PC-9 (cell line): ENCODE data around the gene PNPLA3. TPM values are rescaled to one million over a fixed set of nuclear protein-coding genes. Genes with fewer than 3 reads are reported as not detected.

Experiments used
- BruUV-seq: library from RNA; stranded (reverse); fragments of 400-500 nt; replicated peaks from 2 replicates; lab custom pipeline; 2021; lab: Mats Ljungman, UMichigan
- CTCF ChIA-PET: fragments of 300-600 bp; sonication (Branson Sonifier 250); formaldehyde crosslinking; loops from one replicate; lab custom pipeline; 2022; ENCODE audit warnings: antibody characterized with exemption; lab: Charles Lee
- POLR2A ChIA-PET: fragments of 300-600 bp; sonication (Branson Sonifier 250); formaldehyde crosslinking; loops from one replicate; lab custom pipeline; 2022; ENCODE audit warnings: antibody characterized with exemption; ENCODE audit not compliant: unreplicated experiment; lab: Charles Lee
- DNase-seq, 2 experiments: peaks; one replicate each; pipeline versions ENCODE4 v3.0.0 to v3.0.0-alpha.2; 2015 to 2022; ENCODE audit warnings: mixed read lengths in 1 of 2
- H2AFZ ChIP-seq: fragments of 200-600 bp; sonication (generic); 2 replicates; pipeline ENCODE4 v1.8.1; 2017; ENCODE audit warnings: antibody characterized with exemption
- H3F3A ChIP-seq: fragments of 200-600 bp; sonication (generic); 2 replicates; pipeline ENCODE4 v1.8.1; 2017; ENCODE audit warnings: antibody characterized with exemption, mild to moderate bottlenecking, low read depth; ENCODE audit not compliant: insufficient read depth
- H3K27ac ChIP-seq: fragments of 200-600 bp; sonication (generic); 2 replicates; pipeline ENCODE4 v1.6.1; 2016; ENCODE audit warnings: mixed run types
- H3K27me3 ChIP-seq: fragments of 200-600 bp; sonication (generic); 2 replicates; pipeline ENCODE4 v1.6.1; 2016; ENCODE audit warnings: low read depth, mixed run types; ENCODE audit not compliant: insufficient read depth
- H3K36me3 ChIP-seq: fragments of 200-600 bp; sonication (generic); 2 replicates; pipeline ENCODE4 v1.6.1; 2016; ENCODE audit warnings: low read depth, mixed run types
- H3K4me1 ChIP-seq: fragments of 200-600 bp; sonication (generic); replicated peaks from 2 replicates; pipeline ENCODE4 v1.6.1; 2016; ENCODE audit warnings: mixed run types; ENCODE audit not compliant: insufficient read depth
- H3K4me2 ChIP-seq: fragments of 200-600 bp; sonication (generic); 2 replicates; pipeline ENCODE4 v1.6.1; 2017; ENCODE audit warnings: mixed run types
- H3K4me3 ChIP-seq: fragments of 200-600 bp; sonication (generic); 2 replicates; pipeline ENCODE4 v1.6.1; 2016; ENCODE audit warnings: mixed run types
- H3K79me2 ChIP-seq: fragments of 200-600 bp; sonication (generic); 2 replicates; pipeline ENCODE4 v1.6.1; 2017; ENCODE audit warnings: low read depth, mixed run types
- H3K9me2 ChIP-seq: fragments of 200-600 bp; sonication (generic); 2 replicates; pipeline ENCODE4 v1.8.1; 2017; ENCODE audit warnings: mild to moderate bottlenecking; ENCODE audit not compliant: insufficient read depth
- H3K9me3 ChIP-seq: fragments of 200-600 bp; sonication (generic); 2 replicates; pipeline ENCODE4 v1.8.1; 2016; ENCODE audit warnings: low read depth; ENCODE audit not compliant: insufficient read depth
- H4K20me1 ChIP-seq: fragments of 200-600 bp; sonication (generic); 2 replicates; pipeline ENCODE4 v1.8.1; 2017; ENCODE audit not compliant: insufficient read depth
- CTCF ChIP-seq: fragments of 200-600 bp; sonication (generic); conservative IDR thresholded peaks from 2 replicates; pipeline ENCODE4 v1.6.1; 2017; ENCODE audit warnings: mixed run types, antibody characterized with exemption, mild to moderate bottlenecking, moderate library complexity
- EZH2 ChIP-seq: fragments of 200-600 bp; sonication (generic); IDR thresholded peaks from 2 replicates; pipeline ENCODE4 v1.8.0; 2017; ENCODE audit warnings: antibody characterized with exemption, low read depth
- intact Hi-C: fragments of 100-400 bp; cut with micrococcal nuclease; formaldehyde crosslinking; loops from one replicate; pipeline ENCODE4 v1.10.0; 2022; ENCODE audit not compliant: unreplicated experiment
- total RNA-seq: library from RNA; stranded (reverse); gene quantifications from 2 replicates; pipeline ENCODE4 v1.2.3, GENCODE V29; 2021

PNPLA3 gene
- total RNA-seq, 1 experiment from 2014 or later = 26.8 TPM

GRCh38 chr22:43985532-43985931 lies 61.9 kb downstream of the PNPLA3 start:
- ChIA-PET POLR2A (no interaction called here), CTCF (interaction anchor here (0.7 kb wide), 2 partner anchors 82 to 100 kb away, joined by 4 to 6 read pairs; no protein-coding TSS in a partner anchor)
- Histone ChIP-seq H3K4me3 (no peak overlapping the region), H4K20me1 (no peaks in the 10 kb centered on the region), H3K4me2 (no peak overlapping the region), H3K9me2 (no peaks in the 10 kb centered on the region), H2AFZ (no peak overlapping the region), H3F3A (no peaks in the 10 kb centered on the region), H3K4me1 (no peaks in the 10 kb centered on the region), H3K79me2 (no peaks in the 10 kb centered on the region), H3K27ac (no peak overlapping the region), H3K9me3 (no peaks in the 10 kb centered on the region), H3K27me3 (no peaks in the 10 kb centered on the region), H3K36me3 (peaks cover 33% of the 10 kb centered on the region; the same call in 1 of the 2 replicates)
- TF ChIP-seq EZH2 = no peak
- no peak for DNase-seq
- intact Hi-C loops = no loop called here
- BruUV-seq = no TSS peak

GRCh38 chr22:43988116-43988820 lies 64.7 kb downstream of the PNPLA3 start:
- Histone ChIP-seq H3K4me1 (no peaks in the 10 kb centered on the region), H4K20me1 (no peaks in the 10 kb centered on the region), H3F3A (no peaks in the 10 kb centered on the region; the same call in 1 of the 2 replicates), H3K4me2 (no peak overlapping the region), H2AFZ (no peak overlapping the region), H3K4me3 (no peak overlapping the region), H3K9me2 (no peaks in the 10 kb centered on the region), H3K27me3 (no peaks in the 10 kb centered on the region), H3K27ac (no peak overlapping the region), H3K9me3 (no peaks in the 10 kb centered on the region), H3K79me2 (no peaks in the 10 kb centered on the region), H3K36me3 (peaks cover 33% of the 10 kb centered on the region; the same call in 1 of the 2 replicates)
- BruUV-seq = no TSS peak
- DNase-seq = peak in 1 of 2 experiments; percentile 10
- ChIA-PET CTCF (no interaction called here), POLR2A (no interaction called here)
- intact Hi-C loops = no loop called here
- no peak for TF ChIP-seq EZH2
- no peak for TF ChIP-seq CTCF

GRCh38 chr22:43988960-43989359 lies 65.4 kb downstream of the PNPLA3 start:
- Histone ChIP-seq H3K9me3 (no peaks in the 10 kb centered on the region), H3K9me2 (no peaks in the 10 kb centered on the region), H3K36me3 (peaks cover 33% of the 10 kb centered on the region; the same call in 1 of the 2 replicates), H3K4me2 (no peak overlapping the region), H3K27ac (no peak overlapping the region), H3K27me3 (no peaks in the 10 kb centered on the region), H3K79me2 (no peaks in the 10 kb centered on the region), H2AFZ (no peak overlapping the region), H4K20me1 (peaks cover 6% of the 10 kb centered on the region), H3K4me3 (no peak overlapping the region), H3K4me1 (no peaks in the 10 kb centered on the region), H3F3A (no peaks in the 10 kb centered on the region; the same call in 1 of the 2 replicates)
- ChIA-PET POLR2A (no interaction called here), CTCF (no interaction called here)
- TF ChIP-seq EZH2 (no peak), CTCF (no peak)
- DNase-seq = peak in 1 of 2 experiments; percentile 19
- intact Hi-C loops = no loop called here
- no TSS peak for BruUV-seq
